GM21381 (cell line): ENCODE data around the gene TENM4.

Experiments
- ATAC-seq: cut with Tn5 transposase; IDR thresholded peaks from one replicate; pipeline ENCODE4 v1.9.1; 2021; ENCODE audit warnings: mild to moderate bottlenecking, moderate library complexity; ENCODE audit not compliant: unreplicated experiment

The TENM4 gene

GRCh38 chr11:78690352-78690987 lies 750.4 kb downstream of the TENM4 start:
- ATAC-seq: no peak

GRCh38 chr11:78689585-78690153 lies 751.2 kb downstream of the TENM4 start:
- no peak for ATAC-seq

- no peak for ATAC-seq
Measured at GRCh38 chr11:78689101-78689500, 751.7 kb downstream of the TENM4 start.

- ATAC-seq: no peak
Measured at GRCh38 chr11:78688460-78688859, 752.4 kb downstream of the TENM4 start.

- no peak for ATAC-seq
Measured at GRCh38 chr11:78685156-78685555, 755.7 kb downstream of the TENM4 start.

GRCh38 chr11:78684377-78684776 lies 756.5 kb downstream of the TENM4 start:
- no peak for ATAC-seq

- ATAC-seq: no peak
Measured at GRCh38 chr11:78683774-78684173, 757.1 kb downstream of the TENM4 start.

GRCh38 chr11:78676026-78676557 lies 764.7 kb downstream of the TENM4 start:
- ATAC-seq: no peak

- ATAC-seq: no peak
Measured at GRCh38 chr11:78672850-78673620, 767.8 kb downstream of the TENM4 start.

GRCh38 chr11:78669249-78669648 lies 771.6 kb downstream of the TENM4 start:
- no peak for ATAC-seq

- ATAC-seq: no peak
Measured at GRCh38 chr11:78667461-78667860, 773.4 kb downstream of the TENM4 start.

GRCh38 chr11:78666675-78667160 lies 774.1 kb downstream of the TENM4 start:
- ATAC-seq: no peak

GRCh38 chr11:78664636-78665035 lies 776.2 kb downstream of the TENM4 start:
- no peak for ATAC-seq

- ATAC-seq: no peak
Measured at GRCh38 chr11:78662811-78663210, 778.0 kb downstream of the TENM4 start.

- ATAC-seq: no peak
Measured at GRCh38 chr11:78660471-78660870, 780.4 kb downstream of the TENM4 start.

GRCh38 chr11:78659326-78660270 lies 781.2 kb downstream of the TENM4 start:
- no peak for ATAC-seq

GRCh38 chr11:78657968-78658839 lies 782.6 kb downstream of the TENM4 start:
- no peak for ATAC-seq

GRCh38 chr11:78657441-78657840 lies 783.4 kb downstream of the TENM4 start:
- no peak for ATAC-seq

- no peak for ATAC-seq
Measured at GRCh38 chr11:78656984-78657383, 783.8 kb downstream of the TENM4 start.

- ATAC-seq: no peak
Measured at GRCh38 chr11:78656327-78656726, 784.5 kb downstream of the TENM4 start.
